Stromal cell of bone marrow (primary cell): Measurements from ENCODE around the gene C1QTNF8.
"Not testable (repeated sequence)": the region's sequence is repeated elsewhere in the genome, so short reads cannot be mapped to it uniquely, and the experiment has no call there.

ENCODE experiments used
- DNase-seq: peaks from one replicate; pipeline ENCODE4 v3.0.0-alpha.2; 2012; ENCODE audit warnings: low read depth

C1QTNF8 gene

GRCh38 chr16:1094124-1094479 lies 1.9 kb downstream of the C1QTNF8 start:
- DNase-seq: no peak

- no peak for DNase-seq
Observed at GRCh38 chr16:1093284-1094123, 2.5 kb downstream of the C1QTNF8 start.

DNA sequence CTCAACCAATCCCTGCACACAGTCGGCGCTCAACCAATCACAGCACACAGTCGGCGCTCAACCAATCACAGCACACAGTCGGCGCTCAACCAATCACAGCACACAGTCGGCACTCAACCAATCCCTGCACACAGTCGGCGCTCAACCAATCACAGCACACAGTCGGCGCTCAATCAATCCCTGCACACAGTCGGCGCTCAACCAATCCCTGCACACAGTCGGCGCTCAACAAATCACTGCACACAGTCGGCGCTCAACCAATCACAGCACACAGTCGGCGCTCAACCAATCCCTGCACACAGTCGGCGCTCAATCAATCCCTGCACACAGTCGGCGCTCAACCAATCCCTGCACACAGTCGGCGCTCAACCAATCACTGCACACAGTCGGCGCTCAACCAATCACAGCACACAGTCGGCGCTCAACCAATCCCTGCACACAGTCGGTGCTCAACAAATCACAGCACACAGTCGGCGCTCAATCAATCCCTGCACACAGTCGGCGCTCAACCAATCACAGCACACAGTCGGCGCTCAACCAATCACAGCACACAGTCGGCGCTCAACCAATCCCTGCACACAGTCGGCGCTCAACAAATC lies 3.3 kb downstream of the C1QTNF8 start:
- DNase-seq: not testable (repeated sequence)

DNA sequence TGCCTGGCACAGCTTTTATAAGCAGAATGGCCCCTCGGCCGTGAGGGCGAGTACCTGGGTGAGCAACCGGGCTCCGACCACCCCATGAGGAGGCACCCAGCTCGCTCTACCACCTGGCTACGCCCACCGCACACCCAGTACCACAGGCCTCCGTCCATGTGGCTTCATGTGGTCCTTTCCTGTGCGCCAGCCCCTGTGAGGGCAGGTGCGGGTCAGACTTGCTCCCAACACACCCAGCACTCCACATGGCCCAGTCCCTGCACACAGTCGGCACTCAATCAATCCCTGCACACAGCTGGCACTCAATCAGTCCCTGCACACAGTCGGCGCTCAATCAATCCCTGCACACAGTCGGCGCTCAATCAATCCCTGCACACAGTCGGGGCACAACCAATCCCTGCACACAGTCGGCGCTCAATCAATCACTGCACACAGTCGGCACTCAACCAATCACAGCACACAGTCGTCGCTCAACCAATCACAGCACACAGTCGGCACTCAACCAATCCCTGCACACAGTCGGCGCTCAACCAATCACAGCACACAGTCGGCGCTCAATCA lies 4.0 kb downstream of the C1QTNF8 start:
- DNase-seq: no peak

DNA sequence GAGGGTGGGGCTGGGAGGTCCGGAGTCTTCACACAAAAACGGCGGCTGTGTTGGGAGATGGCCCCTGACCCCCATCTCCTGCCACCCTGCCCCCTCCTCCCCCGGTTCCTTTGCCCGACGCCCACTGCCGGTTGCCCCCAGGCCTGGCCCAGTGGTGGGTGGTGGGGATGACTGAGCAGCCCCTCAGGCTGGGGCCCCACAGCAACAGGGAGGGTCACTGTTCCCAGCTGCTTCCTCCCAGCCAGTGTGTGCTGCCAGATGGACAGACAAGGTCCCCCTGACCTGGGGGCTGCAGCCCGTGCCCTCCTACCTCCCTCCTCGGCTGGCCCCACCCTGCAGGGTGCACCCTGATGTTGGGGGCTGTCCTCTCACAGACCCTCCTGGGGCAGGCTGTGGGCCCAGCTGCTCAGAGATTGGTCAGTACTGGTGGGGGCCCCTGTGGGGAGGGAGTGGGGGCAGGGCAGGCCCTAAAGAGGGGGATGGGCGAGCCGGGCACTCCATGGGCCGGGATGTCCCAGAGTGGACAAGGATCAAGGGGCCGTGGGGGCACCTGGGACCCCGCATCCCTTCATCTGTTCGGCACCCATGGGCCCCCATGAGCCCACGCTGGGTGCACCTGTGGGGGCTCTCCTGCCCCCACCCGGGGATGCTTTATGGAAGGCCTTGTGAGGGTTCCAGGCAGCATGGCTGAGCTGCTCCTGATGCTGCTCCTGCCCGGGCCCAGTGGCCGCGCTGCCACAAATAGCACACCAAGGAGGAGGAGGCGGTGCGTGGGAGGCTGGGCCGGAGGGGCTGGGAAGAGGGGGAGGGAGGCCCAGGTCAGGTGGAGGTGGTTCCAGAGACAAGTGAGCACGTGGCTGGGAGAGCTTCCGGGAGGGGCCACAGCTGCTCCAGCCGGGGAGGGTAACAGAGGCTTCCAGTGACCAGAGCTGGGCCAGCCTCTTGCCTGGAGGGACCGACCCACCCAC lies 5.1 kb downstream of the C1QTNF8 start:
- DNase-seq: no peak

DNA sequence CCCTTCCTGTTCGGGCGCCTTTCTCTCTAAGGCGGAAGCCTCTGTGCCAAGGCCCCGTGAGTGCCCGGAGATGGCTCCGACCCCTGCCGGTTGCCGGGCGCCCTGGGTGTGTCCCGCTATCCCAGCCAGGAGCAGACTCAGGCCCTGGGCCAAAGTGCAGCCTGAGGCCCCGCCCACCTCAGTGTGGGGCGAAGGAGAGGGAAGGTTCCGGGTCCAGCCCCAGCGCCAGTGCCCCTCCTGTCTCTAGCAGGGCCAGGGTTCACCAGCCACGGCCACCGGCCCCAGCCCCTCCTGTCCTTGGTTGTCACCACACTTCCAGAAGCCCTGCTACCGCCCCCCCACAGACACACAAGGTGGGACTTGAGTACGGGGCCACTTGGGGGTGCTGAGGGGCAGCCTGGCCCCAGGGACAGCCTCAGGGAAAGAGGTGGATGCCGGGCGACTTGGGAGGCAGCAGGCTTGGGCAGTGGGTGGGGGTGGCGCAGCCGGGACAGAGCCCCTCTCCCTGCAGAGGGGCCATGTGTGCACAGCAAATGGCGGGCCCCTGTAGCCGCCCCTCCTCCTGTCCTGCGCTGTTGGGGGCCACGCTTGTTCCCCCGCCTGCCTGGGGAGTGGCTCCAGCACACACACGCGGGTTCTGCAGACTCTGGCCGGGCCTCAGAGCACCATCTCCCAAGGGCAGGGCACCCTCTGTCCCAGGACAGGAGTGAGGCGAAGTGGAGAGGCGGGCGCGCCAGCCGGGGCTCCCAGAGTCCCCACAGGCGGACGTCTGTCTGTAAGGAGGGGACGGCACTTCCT lies 6.0 kb downstream of the C1QTNF8 start:
- DNase-seq: no peak

DNA sequence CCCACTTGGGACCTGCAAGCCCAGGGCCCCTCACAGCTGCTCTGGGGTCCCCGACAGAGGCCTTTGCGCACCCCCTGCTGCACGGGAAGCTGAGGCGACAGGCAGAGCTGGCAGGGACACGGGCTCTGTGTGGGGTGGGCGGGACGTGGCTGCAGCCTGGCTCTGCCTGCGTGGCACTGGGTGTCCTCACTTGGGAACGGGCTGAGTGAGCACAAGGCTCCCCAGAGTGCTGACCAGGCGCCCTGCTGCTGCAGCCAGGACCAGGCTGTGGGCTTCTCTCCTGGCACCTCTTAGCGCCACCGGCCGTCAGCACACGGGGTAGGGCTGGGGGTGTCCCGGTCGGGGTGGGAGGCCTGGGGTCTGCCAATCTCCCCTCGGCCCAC lies 6.6 kb downstream of the C1QTNF8 start:
- DNase-seq: no peak

DNA sequence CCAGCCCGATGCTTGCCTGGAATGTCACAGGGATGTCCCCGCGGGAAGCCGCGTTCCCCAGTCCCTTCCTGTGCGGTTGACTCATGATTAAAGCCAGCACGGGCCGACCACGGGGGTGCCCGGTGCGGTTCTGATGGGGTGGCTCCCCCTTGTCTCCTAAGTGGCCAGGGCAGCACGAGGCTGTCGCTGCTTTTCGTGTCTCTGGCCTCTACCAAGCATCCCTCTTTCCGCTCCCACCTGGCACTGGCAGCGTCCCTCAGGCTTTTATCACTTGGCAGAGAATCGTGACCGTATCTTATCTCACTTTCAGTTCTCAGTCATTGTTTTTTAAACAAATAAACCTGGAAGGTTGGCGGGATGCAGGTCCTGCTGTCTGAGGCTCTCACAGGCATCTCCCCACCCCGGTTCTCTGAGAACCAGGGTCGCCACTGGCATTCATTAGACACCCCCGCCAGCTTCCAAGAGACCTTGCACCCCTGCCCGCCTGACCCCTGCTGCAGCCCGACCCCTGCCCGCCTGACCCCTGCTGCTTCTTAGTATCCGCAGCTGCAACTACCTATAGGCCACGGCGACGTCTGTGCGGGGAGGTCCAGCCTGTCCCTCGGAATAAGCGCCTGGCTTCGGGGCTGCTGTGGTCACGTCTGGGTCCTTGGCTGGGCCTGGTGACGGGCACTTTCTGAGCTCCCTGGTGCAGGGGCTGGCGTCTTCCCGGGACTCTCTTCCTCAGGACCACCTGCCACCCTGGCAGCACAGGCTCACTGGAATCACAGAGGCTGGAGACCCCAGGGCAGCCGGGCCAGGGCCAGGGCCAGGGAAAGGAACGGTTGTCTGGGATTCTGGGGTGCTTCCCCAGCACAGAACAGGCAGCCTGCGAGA lies 7.5 kb downstream of the C1QTNF8 start:
- DNase-seq: no peak

DNA sequence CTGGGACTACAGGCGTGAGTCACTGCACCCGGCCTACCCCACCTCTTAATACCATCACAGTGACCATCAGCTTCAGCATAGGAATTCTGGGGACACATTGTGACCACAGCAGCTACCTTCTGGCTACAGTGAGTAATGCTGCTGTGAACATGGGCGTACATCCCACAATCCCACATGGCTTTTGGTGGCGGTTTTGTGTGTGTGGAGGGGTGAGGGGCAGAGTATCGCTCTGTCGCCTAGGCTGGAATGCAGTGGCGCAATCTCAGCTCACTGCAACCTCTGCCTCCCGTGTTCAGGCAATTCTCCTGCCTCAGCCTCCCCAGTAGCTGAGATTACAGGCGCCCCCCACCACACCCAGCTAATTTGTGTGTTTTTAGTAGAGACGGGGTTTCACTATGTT lies 9.6 kb downstream of the C1QTNF8 start:
- DNase-seq: not testable (repeated sequence)

GRCh38 chr16:1084971-1085370 lies 11.1 kb downstream of the C1QTNF8 start:
- no peak for DNase-seq

DNA sequence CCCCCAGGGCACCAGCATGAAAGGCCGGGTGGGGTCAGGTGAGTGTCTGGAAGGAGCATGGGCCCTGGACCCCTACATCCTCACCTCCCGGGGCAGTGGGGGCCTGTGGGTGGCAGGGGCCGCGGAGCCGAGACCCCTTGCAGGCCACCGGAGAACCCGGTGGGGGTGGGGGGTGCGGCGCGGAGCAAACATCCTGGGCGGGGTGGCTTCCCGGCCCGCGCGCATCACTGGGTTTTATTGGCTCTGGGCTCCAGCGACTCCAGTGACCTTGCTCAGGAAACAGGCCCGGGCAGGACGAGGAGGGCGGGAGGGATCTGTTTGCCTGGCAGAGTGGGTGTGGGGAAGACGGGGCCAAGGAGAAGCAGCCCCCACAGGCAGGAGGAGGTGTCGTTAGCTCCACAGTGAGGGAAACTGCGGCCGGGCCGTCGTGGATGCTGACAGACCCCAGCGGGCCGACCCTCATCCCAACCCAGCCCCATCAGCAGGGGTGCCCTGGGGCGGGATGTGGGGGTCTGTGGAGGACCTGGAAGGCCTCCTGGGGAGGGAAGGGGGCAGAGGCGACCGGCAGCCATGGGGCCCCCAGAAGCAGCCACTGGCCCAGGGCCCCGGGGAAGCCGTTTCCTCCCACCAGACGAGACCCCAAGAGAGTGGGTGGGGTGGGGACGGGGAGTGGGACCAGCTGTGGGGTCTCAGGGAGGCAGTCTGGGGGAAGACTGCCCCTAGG lies 12.9 kb downstream of the C1QTNF8 start:
- no peak for DNase-seq

GRCh38 chr16:1082266-1082951 lies 13.6 kb downstream of the C1QTNF8 start:
- DNase-seq: no peak

- no peak for DNase-seq
Observed at GRCh38 chr16:1081734-1082265, 14.2 kb downstream of the C1QTNF8 start.

GRCh38 chr16:1080801-1081733 lies 15.0 kb downstream of the C1QTNF8 start:
- no peak for DNase-seq

DNA sequence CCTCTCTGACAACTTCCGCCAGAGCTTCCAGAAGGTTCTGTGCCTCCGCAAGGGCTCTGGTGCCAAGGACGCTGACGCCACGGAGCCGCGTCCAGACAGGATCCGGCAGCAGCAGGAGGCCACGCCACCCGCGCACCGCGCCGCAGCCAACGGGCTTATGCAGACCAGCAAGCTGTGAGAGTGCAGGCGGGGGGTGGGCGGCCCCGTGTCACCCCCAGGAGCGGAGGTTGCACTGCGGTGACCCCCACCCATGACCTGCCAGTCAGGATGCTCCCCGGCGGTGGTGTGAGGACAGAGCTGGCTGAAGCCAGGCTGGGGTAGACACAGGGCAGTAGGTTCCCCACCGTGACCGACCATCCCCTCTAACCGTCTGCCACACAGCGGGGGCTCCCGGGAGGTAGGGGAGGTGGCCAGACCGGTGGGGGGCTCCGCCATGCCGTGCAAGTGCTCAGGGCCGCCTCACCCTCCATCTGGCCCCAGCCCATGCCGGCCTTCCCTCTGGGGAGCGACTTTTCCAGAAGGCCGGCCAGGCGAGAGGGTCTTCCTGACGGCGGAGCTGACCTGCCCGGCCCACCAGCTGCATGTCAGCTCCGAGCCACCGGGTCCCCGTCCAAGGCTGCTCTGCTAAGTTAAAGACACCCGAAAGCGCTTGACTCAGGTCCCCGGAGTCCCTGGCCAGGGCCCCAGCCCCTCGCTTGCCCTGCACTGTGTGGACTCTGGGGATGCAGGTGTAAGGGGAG lies 16.1 kb downstream of the C1QTNF8 start:
- DNase-seq: no peak

DNA sequence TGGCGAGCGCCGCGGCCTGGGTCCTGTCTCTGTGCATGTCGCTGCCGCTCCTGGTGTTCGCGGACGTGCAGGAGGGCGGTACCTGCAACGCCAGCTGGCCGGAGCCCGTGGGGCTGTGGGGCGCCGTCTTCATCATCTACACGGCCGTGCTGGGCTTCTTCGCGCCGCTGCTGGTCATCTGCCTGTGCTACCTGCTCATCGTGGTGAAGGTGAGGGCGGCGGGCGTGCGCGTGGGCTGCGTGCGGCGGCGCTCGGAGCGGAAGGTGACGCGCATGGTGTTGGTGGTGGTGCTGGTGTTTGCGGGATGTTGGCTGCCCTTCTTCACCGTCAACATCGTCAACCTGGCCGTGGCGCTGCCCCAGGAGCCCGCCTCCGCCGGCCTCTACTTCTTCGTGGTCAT lies 16.7 kb downstream of the C1QTNF8 start:
- DNase-seq: no peak

DNA sequence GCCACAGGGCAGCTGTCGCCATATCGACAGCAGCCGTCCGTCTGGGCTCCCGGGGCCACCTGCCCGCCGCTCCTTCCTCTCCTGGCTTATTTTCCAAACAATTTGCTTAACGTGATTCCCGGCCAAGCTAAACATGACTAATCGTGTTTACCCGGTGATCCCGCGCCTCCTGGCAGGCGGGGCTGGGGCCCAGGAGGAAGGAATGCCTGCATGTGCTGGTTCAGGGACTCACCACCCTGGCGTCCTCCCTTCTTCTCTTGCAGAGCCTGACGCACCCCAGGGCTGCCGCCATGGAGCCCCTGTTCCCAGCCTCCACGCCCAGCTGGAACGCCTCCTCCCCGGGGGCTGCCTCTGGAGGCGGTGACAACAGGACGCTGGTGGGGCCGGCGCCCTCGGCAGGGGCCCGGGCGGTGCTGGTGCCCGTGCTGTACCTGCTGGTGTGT lies 17.4 kb downstream of the C1QTNF8 start:
- no peak for DNase-seq
